ENCODE results near the gene TBXAS1.
"Not testable (repeated sequence)": the region's sequence is repeated elsewhere in the genome, so short reads cannot be mapped to it uniquely, and the experiment has no call there.

Gene TBXAS1

DNA sequence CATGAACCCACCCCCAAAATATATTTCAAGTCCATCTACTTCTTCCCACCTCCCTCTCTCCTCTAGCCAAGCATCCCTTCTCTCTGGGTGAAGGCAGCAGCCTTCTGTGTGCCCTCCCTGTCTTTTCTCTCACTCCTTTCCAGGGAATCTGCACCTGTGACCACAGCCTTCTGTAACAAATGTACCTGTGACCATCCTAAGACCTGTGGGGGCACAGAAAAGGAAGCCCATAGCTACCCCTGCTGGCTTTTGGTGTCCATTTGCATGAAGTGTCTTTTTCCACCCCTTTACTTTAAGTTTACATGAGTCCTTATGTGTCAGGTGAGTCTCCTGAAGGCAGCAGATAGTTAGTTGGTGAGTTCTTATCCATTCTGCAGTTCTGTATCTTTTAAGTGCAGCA, 2.0 kb upstream of the TBXAS1 start:
- no peak for DNase-seq

DNA sequence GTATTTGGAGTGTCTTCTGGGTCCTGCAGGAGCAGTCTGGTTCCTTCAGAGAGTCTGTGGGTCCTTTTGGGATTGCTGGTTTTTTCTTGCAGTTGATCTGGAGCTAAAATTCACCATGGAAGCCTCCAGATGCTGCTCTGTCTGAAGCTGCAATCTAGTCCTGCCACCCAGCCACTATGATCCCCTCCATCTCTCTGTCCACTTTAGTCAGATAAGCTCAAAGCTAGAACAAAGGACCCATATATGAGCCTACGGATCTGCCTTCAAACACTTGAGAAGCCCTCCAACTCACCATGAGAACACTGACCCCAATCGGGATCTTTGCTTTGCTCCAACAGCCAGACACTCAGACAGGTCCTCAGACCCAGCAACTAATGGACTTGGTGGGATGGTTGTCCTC, 618 bp upstream of the TBXAS1 start:
- DNase-seq, result no peak

DNA sequence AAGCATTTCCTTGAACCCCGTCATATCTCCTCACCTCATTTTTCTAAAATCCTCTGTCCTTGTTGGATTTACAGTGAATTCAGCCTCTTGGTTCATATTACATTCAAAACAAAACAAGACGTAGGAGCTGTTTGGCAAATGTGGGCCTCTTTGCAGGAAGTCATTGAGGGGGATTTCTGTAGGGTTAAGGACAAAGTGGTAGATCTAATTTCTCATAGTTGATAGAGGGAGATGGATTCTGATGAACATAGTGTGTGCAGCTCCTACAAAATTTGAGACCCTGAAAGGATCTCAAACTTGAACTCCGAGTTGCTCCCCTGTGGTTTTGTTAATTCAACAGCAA, 682 bp downstream of the TBXAS1 start:
- DNase-seq, result no peak

DNA sequence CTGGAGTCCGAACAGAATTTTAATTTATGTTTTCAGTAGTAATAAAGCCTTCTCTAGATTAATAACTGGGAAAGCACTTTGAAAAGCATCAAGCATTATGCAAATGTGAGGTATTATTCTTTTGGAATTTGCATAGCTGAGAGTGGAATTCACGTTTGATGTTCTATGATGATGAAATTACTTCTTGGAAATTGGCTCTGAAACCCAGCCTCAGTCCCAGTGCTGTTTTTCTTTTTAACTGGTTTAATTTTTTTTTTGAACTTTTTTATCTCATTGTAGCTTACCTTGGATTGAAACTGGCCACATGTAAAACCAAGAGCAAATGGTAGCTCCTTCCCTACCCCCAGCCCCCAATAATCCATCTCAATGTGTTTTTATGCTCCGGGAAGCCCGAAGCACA, 1.2 kb downstream of the TBXAS1 start:
- DNase-seq, result no peak

- no peak for DNase-seq
Observed at GRCh38 chr7:139830782-139831501, 1.9 kb downstream of the TBXAS1 start.

DNA sequence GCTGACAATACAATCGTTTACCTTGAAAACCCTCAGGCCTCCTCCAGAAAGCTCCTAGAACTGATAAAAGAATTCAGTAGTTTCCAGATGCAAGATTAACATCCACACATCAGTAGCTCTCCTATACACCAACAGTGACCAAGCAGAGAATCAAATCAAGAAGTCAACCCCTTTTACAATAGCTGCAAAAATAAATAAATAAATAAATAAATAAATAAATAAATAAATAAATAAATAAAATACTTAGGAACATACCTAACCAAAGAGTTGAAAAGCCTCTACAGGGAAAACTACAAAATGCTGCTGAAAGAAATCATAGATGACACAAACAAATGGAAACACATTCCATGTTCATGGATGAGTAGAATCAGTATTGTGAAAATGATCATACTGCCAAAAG, 6.8 kb downstream of the TBXAS1 start:
- not testable (repeated sequence) for DNase-seq

DNA sequence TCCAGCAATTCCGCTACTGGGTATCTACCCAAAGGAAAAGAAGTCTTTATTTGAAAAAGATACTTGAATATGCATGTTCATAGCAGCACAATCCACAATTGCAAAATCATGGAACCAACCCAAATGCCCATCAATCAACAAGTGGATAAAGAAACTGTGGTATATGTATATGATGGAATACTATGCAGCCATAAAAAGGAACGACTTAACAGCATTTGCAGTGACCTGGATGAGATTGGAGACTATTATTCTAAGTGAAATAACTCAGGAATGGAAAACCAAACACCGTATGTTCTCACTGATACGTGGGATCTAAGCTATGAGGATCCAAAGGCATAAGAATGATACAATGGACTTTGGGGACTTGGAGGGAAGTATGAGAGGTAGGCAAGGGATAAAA, 8.2 kb downstream of the TBXAS1 start:
- DNase-seq, result not testable (repeated sequence)

GRCh38 chr7:139838276-139838675, 9.2 kb downstream of the TBXAS1 start:
- DNase-seq, result no peak

DNA sequence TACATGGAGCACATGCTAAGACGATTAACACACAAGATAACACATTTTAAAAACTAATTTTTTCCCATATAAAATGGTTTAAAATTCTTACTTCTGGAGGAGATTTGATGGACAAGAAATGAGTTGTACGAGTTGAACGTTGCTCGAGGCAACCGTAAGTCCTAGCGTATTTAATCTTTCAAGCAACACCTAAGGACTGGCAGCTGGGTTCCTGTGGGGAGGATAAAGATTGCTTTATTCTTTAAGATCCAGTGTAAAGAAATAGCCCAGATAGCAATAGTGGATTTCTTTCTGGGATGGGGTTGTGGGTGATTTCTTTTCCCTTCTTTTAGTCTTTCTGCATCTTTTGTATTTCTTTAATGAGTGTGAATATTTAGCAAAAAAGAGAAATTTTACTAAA, 9.8 kb downstream of the TBXAS1 start:
- DNase-seq, result no peak

DNA sequence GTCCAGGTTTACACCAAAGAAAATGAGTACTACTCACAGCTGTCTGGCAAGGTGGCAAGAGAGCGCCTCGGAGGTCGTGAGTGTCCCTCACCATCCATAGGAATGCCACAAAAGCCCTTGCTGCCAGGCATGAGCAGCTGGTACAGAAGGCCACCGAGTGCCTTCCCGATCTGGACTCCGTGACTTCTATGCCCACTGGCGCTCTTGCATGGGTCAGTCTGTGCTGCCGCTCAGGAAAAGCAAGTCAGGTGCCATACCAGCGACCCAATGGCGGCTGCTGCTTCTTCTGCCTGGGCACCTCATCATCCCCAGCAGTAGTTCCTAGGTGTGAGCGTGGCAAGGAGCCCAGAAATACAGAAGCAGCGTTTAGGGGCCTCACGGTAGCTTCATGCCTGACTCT, 11.7 kb downstream of the TBXAS1 start:
- no peak for DNase-seq

GRCh38 chr7:139842401-139843210, 13.5 kb downstream of the TBXAS1 start:
- DNase-seq, result no peak

DNA sequence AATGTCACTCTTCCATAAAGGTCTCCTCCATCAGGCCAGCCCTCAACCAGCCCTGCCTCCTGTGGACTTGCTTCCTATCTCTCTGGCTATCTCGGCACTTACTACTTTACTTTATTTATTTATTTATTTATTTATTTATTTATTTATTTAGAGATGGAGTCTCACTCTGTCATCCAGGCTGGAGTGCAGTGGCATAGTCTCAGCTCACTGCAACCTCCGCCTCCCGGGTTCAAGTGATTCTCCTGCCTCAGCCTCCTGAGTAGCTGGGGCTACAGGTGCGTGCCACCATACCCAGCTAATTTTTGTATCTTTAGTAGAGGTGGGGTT, 14.1 kb downstream of the TBXAS1 start:
- DNase-seq, result not testable (repeated sequence)

DNA sequence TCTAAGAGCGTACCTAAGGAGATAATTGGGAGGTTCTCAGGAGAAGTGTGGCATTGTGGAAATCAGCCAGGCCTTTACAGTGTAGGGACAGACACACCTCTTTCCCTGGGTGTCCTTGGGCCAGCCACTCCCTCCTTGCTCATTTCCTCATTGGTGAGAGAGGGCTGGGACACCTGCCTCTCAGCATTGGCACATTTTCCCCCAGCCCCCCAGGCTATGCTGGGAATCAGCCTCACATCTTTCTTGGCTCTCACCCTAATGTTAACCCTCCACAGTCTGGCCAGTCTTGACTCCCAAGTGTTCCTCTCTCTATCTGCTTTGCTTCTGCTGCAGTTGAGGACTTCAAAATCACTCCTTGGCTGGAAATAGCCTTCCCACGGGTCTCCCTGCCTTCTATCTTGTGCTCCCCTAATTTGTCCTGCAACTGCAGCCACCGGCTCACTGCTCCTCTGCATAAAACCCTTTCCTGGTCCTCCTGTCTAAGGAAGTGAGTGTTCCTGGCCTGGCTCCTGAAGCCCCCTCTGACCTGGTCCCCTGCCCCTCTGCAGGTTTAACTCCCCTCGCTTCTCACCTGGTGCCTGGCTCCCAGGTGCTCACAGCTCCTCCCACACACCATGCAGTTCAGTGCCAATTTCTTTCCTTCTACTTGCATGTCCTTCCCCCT, 15.8 kb downstream of the TBXAS1 start:
- no peak for DNase-seq

GRCh38 chr7:139845443-139845805, 16.4 kb downstream of the TBXAS1 start:
- DNase-seq, result no peak

DNA sequence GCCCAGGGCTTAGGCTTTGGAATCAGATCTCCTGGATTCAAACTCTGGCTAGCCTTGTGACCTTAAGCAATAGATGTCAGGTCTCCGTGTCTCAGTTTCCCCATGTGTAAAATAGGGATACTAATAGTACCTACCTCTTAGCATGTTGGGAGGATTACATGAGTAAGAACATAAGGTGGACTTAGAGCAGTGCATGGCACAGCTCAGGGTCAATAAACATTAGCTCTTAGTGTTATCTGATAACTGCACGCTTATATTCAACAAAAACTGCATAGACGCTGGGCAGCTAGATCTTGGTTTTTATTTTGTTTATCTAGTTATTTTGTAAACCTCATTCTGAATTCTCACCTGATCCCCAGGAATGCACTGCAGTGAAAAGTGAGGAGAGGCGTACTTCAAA, 17.2 kb downstream of the TBXAS1 start:
- no peak for DNase-seq

GRCh38 chr7:139848274-139848673, 19.2 kb downstream of the TBXAS1 start:
- no peak for DNase-seq

- no peak for DNase-seq
Observed at GRCh38 chr7:139850906-139851305, 21.8 kb downstream of the TBXAS1 start.

DNA sequence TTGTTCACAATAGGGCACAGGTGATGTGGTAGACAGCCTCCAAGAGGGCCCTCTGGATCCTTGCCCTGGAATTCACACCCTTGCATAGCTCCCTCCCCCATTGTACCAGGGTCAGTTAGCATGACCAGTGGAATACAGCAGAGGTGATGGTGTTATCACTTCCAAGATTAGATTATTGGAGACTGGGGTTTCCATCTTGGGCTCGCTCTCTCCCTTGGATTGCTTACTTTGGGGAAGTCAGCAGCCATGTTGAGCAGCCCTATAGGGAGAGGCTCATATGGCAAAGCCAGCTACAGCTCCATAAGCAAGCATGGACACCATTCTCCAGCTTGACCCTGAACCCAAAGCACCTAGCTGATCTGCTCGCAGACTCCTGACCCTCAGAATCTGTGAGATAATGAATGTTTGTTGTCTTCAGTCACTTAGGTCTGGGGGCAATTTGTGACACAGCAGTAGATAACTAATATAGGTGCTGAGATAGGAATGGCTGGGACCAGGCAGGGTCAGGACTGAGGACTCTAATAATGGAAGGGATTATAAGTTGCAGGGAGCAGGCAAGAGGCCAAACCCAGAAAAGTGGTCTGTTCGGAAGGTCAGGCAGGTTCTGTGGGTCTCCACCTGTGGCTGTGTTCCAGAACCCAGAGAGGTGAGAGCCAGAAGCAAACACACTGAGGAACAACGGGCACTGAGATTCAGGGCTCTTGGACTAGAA, 22.9 kb downstream of the TBXAS1 start:
- DNase-seq, result no peak

- no peak for DNase-seq
Observed at GRCh38 chr7:139852482-139852845, 23.4 kb downstream of the TBXAS1 start.

- DNase-seq, result no peak
Observed at GRCh38 chr7:139853506-139854123, 24.6 kb downstream of the TBXAS1 start.

- no peak for DNase-seq
Observed at GRCh38 chr7:139854124-139854511, 25.1 kb downstream of the TBXAS1 start.

DNA sequence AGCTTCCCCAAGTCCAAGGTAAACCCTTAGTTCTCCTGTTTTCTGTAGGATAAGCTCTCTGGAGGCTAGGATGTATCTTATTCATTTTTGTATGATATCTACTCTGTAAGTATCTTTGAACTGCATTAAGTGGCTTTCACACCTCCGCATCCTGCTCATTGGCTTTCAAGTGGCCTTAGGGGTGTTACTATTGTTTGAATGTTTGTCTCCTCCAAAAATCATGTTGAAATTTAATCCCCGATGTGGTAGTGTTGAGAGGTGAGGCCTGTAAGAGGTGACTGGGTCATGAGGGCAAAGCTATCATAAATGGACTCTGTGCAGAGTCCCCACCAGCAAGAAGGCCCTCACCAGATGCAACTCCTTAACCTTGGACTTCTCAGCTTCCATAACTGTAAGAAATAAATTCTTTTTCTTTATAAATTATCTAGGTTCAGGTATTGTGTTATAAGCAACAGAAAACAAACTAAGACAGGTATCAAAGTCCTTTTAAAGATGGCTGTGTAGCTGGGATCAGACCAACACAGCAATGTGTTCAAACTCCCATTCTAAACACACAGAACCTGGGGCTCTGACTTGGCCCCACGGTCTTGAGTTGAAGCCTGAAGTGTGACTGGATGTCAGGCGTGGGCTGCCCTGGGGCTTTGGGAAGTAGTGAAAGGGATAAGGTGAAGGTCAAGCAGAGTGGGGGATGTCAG, 25.9 kb downstream of the TBXAS1 start:
- DNase-seq, result no peak
